ENCODE data around the gene CSNK1G3. TPM values are rescaled to one million over a fixed set of nuclear protein-coding genes. Genes with fewer than 3 reads are reported as not detected.

The CSNK1G3 gene
- total and polyA plus RNA-seq, 4 donors: 9.5 to 56.4 (median 30.5) TPM

DNA sequence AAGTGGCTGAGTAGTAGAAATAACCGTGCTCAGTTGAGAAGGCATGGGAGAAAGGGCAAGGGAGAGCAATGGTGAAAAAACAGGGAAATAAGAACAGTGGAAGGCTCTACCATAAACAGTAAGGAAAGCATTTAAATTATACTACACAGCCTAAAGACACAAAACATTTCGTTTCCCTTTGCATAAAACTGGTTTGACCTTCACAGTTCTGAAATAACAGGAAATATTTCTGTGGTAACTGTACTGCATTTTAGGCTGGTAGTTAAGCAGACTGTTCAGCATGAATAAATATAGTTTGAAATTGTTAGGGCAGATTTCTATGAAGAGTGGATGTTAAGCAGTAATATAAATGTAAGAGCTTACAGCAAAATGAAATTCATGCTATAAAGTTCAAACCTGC lies 147.5 kb downstream of the CSNK1G3 start:
- no peaks in the 10 kb centered on the region for H3K27me3 ChIP-seq (ENCODE audit: control insufficient read depth in 1 of 2, insufficient read depth in 2 of 2, low read length in 1 of 2)
- no peaks in the 10 kb centered on the region for H3K9me3 ChIP-seq (ENCODE audit: control insufficient read depth, low read length)
- peaks cover 0 to 2% of the 10 kb centered on the region in 2 donors for H3K4me1 ChIP-seq (ENCODE audit: control insufficient read depth in 1 of 2, insufficient read depth in 2 of 2, low read length in 2 of 2)
- no peak for ATAC-seq (ENCODE audit: low FRiP score)
- 11 to 20% methylated on average over 2 of the region's 2 CpGs for WGBS, 2 donors
- no peaks in the 10 kb centered on the region for H3K36me3 ChIP-seq (ENCODE audit: control insufficient read depth in 1 of 2, insufficient read depth in 2 of 2, low read length in 1 of 2)
- no peak overlapping the region for H3K27ac ChIP-seq (ENCODE audit: low read depth in 1 of 2, low read length in 2 of 2)
- no peak for DNase-seq
- H3K4me3 ChIP-seq (ENCODE audit: low read length in 2 of 2): no peak overlapping the region
- intact Hi-C loops (cut with DNase I): no loop called here

- Histone ChIP-seq H3K4me3 (ENCODE audit: low read length in 2 of 2) (no peak overlapping the region), H3K36me3 (ENCODE audit: control insufficient read depth in 1 of 2, insufficient read depth in 2 of 2, low read length in 1 of 2) (no peaks in the 10 kb centered on the region), H3K27me3 (ENCODE audit: control insufficient read depth in 1 of 2, insufficient read depth in 2 of 2, low read length in 1 of 2) (no peaks in the 10 kb centered on the region), H3K9me3 (ENCODE audit: control insufficient read depth, low read length) (no peaks in the 10 kb centered on the region), H3K27ac (ENCODE audit: low read depth in 1 of 2, low read length in 2 of 2) (no peak overlapping the region), H3K4me1 (ENCODE audit: control insufficient read depth in 1 of 2, insufficient read depth in 2 of 2, low read length in 2 of 2) (no peaks in the 10 kb centered on the region)
- intact Hi-C loops (cut with DNase I): no loop called here
- DNase-seq (no peak), ATAC-seq (ENCODE audit: low FRiP score) (no peak)
- WGBS, 2 donors: 87 to 96% methylated on average over 1 of the region's 1 CpG
Measured at GRCh38 chr5:123664961-123665360, 153.0 kb downstream of the CSNK1G3 start.

DNA sequence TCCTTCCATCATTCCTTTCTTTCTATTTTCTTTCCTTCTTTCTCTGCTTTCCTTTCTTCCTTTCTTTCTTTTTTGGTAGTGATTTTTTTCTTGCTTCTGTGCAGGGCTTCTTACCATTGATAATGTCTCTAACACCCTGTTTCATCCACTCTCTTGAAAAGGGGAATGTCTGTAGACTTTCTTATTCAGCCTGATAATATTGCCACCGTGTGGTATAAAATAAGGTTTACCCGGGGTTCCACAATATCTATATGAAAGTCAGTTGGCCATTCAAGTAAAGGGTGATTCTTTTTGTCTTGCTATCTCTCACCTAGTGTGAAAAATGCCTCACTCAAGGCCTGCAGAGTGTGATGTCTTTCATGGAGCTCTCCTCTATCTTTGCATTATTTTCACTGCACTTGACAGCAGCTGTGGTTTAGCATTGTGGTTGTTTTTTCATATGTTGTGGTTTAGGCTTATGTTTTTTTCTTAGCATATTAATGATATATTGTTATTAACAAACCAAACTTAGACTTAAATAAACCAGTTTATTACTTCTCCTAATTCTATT lies 153.9 kb downstream of the CSNK1G3 start:
- no peak overlapping the region for H3K4me3 ChIP-seq (ENCODE audit: low read length in 2 of 2)
- no peaks in the 10 kb centered on the region for H3K36me3 ChIP-seq (ENCODE audit: control insufficient read depth in 1 of 2, insufficient read depth in 2 of 2, low read length in 1 of 2)
- no peaks in the 10 kb centered on the region for H3K9me3 ChIP-seq (ENCODE audit: control insufficient read depth, low read length)
- H3K27me3 ChIP-seq (ENCODE audit: control insufficient read depth in 1 of 2, insufficient read depth in 2 of 2, low read length in 1 of 2): no peaks in the 10 kb centered on the region
- 69 to 95% methylated on average over 2 of the region's 2 CpGs for WGBS, 2 donors
- DNase-seq (no peak), ATAC-seq (ENCODE audit: low FRiP score) (no peak)
- no peaks in the 10 kb centered on the region for H3K4me1 ChIP-seq (ENCODE audit: control insufficient read depth in 1 of 2, insufficient read depth in 2 of 2, low read length in 2 of 2)
- intact Hi-C loops (cut with DNase I): no loop called here
- no peak overlapping the region for H3K27ac ChIP-seq (ENCODE audit: low read depth in 1 of 2, low read length in 2 of 2)

Other genes starting within 250 kb of the CSNK1G3 start
- gene CEP120, start 88.8 kb upstream of the CSNK1G3 start, total RNA-seq: 10 to 100 TPM; 19.4 to 24.2 TPM
- gene CEP120, start 88.8 kb upstream of the CSNK1G3 start, polyA plus RNA-seq: 10 to 100 TPM in 1 of 2 donors, 1 to 10 TPM in 1; 7.1 to 10.5 TPM

Data from aorta (tissue), 5 donors.